DND-41 (cell line): ENCODE measurements around the gene KMT5C.

Experiments used
- ATAC-seq: fragments of 200-7000 bp; cut with Tn5 transposase; 3 replicates; pipeline ENCODE4 v1.9.1; 2021; ENCODE audit warnings: low read depth; ENCODE audit not compliant: insufficient read depth
- DNase-seq: peaks from one replicate; pipeline ENCODE4 v3.0.0-alpha.2; 2020
- H2AFZ ChIP-seq: 2 replicates; pipeline ENCODE4 v1.6.0; 2012; ENCODE audit warnings: low read depth, low read length
- H3K27ac ChIP-seq: 2 replicates; pipeline ENCODE4 v1.5.1; 2012; ENCODE audit warnings: low read length, inconsistent platforms
- H3K27me3 ChIP-seq: fragments of 200-600 bp; sonication (generic); 2 replicates; pipeline ENCODE4 v1.6.0; 2012; ENCODE audit warnings: low read length, mild to moderate bottlenecking, inconsistent platforms; ENCODE audit not compliant: insufficient read depth, poor library complexity
- H3K36me3 ChIP-seq: 2 replicates; pipeline ENCODE4 v1.5.1; 2012; ENCODE audit warnings: low read length, inconsistent platforms; ENCODE audit not compliant: insufficient read depth
- H3K4me1 ChIP-seq: 2 replicates; pipeline ENCODE4 v1.5.1; 2012; ENCODE audit warnings: mild to moderate bottlenecking, low read length; ENCODE audit not compliant: insufficient read depth
- H3K4me2 ChIP-seq: 2 replicates; pipeline ENCODE4 v1.6.0; 2012; ENCODE audit warnings: mild to moderate bottlenecking, moderate library complexity, low read length, inconsistent platforms; ENCODE audit not compliant: insufficient read depth
- H3K4me3 ChIP-seq, 2 experiments: fragments of 200-600 bp in 1 of 2; shearing (Covaris generic) in 1 of 2; 2 replicates each; pipeline ENCODE4 v1.5.1; 2012 to 2016; ENCODE audit warnings: inconsistent platforms in 2 of 2, low read length in 2 of 2, mild to moderate bottlenecking in 2 of 2, low read depth in 1 of 2, moderate library complexity in 1 of 2
- H3K79me2 ChIP-seq: 2 replicates; pipeline ENCODE4 v1.6.0; 2012; ENCODE audit warnings: low read length, inconsistent platforms; ENCODE audit not compliant: insufficient read depth
- H3K9ac ChIP-seq: 2 replicates; pipeline ENCODE4 v1.6.0; 2012; ENCODE audit warnings: low read depth, mild to moderate bottlenecking, inconsistent platforms, low read length, moderate library complexity
- H3K9me3 ChIP-seq: 2 replicates; pipeline ENCODE4 v1.5.1; 2012; ENCODE audit warnings: low read length, moderate library complexity, mild to moderate bottlenecking, inconsistent platforms; ENCODE audit not compliant: insufficient read depth, severe bottlenecking
- H4K20me1 ChIP-seq: 2 replicates; pipeline ENCODE4 v1.6.0; 2012; ENCODE audit warnings: low read length; ENCODE audit not compliant: insufficient read depth
- EZH2 ChIP-seq: IDR thresholded peaks from 3 replicates; pipeline ENCODE4 v1.6.1; 2012; ENCODE audit warnings: borderline replicate concordance, low read depth, mild to moderate bottlenecking, moderate library complexity, low read length, inconsistent platforms; ENCODE audit not compliant: severe bottlenecking
- TF ChIP-seq, protein P1 (sequence below): IDR thresholded peaks from 2 replicates; pipeline ENCODE4 v1.5.1; 2012; ENCODE audit warnings: borderline replicate concordance, low read length, moderate library complexity, mild to moderate bottlenecking; ENCODE audit not compliant: poor library complexity, severe bottlenecking; ENCODE audit errors: extremely low read depth

KMT5C gene

DNA sequence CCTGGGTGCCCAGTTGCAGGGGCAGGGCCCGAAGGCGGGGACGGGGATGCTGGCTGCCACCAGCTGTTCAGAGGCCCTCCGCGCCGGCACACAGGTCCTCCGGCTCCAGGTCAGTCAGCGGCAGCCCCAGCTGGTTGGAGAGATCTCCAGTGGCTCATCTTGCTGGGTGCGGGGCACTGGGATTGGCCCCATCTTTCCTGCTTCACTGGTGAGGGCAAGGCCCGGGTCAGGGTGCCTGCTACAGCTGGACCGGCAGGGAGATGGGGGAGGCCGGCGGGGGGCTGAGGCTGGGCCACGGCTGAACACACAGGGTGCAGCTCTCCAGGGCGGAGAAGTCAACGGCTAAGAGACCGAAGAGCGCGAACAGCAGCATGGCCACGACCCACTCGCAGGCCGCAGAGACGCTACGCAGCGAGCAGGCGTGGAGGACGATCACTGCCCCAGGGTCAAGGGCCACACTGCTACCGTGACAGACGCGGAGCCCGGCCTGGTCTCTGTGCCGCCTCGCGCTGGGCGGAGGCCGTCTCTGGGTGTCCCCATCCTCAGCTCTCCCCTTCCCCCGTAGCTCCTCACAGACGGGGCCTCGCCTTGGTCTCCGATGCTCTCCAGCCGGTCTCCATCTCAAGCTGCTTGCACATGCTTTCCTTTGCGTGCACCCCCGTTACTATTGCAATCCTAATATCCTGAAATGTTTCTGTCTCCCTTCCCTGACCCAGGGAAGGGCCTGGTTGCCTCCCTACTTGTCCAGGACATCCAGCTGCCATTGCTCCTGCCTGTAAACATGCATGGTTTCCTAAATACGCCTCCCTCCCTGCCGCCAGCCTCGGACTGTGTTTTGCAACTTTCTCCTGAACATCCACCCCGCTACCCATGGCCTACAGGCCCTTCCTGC lies 26.8 kb upstream of the KMT5C start:
- H3K36me3 ChIP-seq: peaks cover 9% of the 10 kb centered on the region; the same call in 1 of the 2 replicates
- H3K4me1 ChIP-seq: no peaks in the 10 kb centered on the region
- H3K79me2 ChIP-seq: no peaks in the 10 kb centered on the region
- H3K27ac ChIP-seq: no peak overlapping the region
- no peak overlapping the region for H3K9ac ChIP-seq
- ATAC-seq (no peak), DNase-seq (no peak)
- no peaks in the 10 kb centered on the region for H4K20me1 ChIP-seq
- H3K4me2 ChIP-seq: no peak overlapping the region
- no peak overlapping the region for H2AFZ ChIP-seq
- H3K9me3 ChIP-seq: no peaks in the 10 kb centered on the region
- TF ChIP-seq, protein P1, sequence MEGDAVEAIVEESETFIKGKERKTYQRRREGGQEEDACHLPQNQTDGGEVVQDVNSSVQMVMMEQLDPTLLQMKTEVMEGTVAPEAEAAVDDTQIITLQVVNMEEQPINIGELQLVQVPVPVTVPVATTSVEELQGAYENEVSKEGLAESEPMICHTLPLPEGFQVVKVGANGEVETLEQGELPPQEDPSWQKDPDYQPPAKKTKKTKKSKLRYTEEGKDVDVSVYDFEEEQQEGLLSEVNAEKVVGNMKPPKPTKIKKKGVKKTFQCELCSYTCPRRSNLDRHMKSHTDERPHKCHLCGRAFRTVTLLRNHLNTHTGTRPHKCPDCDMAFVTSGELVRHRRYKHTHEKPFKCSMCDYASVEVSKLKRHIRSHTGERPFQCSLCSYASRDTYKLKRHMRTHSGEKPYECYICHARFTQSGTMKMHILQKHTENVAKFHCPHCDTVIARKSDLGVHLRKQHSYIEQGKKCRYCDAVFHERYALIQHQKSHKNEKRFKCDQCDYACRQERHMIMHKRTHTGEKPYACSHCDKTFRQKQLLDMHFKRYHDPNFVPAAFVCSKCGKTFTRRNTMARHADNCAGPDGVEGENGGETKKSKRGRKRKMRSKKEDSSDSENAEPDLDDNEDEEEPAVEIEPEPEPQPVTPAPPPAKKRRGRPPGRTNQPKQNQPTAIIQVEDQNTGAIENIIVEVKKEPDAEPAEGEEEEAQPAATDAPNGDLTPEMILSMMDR: no peak
- no peak for TF ChIP-seq EZH2
- no peaks in the 10 kb centered on the region for H3K27me3 ChIP-seq
- no peak overlapping the region for H3K4me3 ChIP-seq

DNA sequence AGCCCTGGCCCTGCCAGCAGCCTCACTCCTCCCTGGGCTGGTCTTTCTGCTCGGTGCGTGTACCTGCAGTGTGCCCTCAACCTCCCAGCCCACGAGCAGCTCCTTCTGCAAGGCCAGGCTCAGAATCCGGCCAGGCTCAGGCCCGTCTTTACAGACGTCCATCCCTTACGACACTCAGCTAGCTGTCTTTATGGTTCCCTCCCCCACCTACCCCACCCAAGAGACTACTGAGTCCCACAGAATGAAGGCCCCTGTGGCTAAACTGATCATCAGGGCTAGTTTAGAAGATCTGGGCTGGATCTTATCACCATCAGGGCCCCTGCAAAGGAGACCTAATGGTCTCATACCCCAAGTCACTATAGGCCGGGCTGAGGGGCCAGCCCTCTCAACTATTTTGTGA lies 25.3 kb upstream of the KMT5C start:
- Histone ChIP-seq H3K36me3 (peaks cover 2% of the 10 kb centered on the region; the same call in 1 of the 2 replicates), H3K27me3 (no peaks in the 10 kb centered on the region), H3K9ac (no peak overlapping the region), H3K79me2 (no peaks in the 10 kb centered on the region), H2AFZ (no peak overlapping the region), H3K4me3 (no peak overlapping the region), H3K27ac (no peak overlapping the region), H3K9me3 (no peaks in the 10 kb centered on the region), H4K20me1 (no peaks in the 10 kb centered on the region), H3K4me1 (no peaks in the 10 kb centered on the region), H3K4me2 (no peak overlapping the region)
- no peak for TF ChIP-seq EZH2
- TF ChIP-seq, protein P1: no peak
- no peak for DNase-seq
- ATAC-seq: no peak

DNA sequence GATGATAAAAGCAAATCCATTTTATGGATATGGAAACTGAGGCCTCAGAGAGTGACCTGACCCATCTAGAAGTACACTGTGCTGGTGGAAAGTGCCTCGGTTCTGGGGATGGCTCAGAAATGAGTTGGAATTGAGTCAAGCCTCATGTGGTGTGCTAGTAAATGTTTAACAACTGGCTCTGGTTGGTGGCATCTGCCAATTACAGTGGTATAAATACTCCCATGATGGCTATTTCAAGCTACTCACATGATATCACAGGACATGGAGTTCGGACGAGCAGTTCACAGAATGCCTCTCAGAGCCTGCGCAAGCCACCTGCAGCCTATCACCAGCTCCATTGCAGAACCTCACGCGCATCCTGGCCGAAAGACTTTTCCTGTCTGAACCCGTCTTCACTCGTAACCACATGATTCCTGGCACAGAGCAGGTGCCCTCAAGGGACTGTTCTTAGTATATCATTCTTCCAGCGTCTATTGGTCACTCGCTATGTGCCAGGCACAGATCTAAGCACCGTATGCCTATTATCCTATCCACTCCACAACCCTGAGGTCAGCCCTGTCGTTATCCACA lies 23.6 kb upstream of the KMT5C start:
- ATAC-seq: no peak
- H3K9me3 ChIP-seq: no peaks in the 10 kb centered on the region
- no peak for DNase-seq

More for the DNA sequence above, 23.6 kb upstream of the KMT5C start:
- Histone ChIP-seq H3K4me3 (no peak overlapping the region), H3K79me2 (no peaks in the 10 kb centered on the region), H3K4me1 (no peaks in the 10 kb centered on the region), H2AFZ (no peak overlapping the region), H4K20me1 (no peaks in the 10 kb centered on the region), H3K27me3 (no peaks in the 10 kb centered on the region), H3K27ac (no peak overlapping the region), H3K4me2 (no peak overlapping the region), H3K9ac (no peak overlapping the region), H3K36me3 (no peaks in the 10 kb centered on the region)
- TF ChIP-seq, protein P1: no peak
- no peak for TF ChIP-seq EZH2
